Ishikawa (cell line): Measurements from ENCODE around the gene BMI1.

ENCODE experiments used
- MAX ChIP-seq: IDR thresholded peaks from 2 replicates; pipeline ENCODE4 v1.6.1; 2012
- RAD21 ChIP-seq: IDR thresholded peaks from 2 replicates; pipeline ENCODE4 v1.6.1; 2012; ENCODE audit warnings: low read depth
- TAF1 ChIP-seq: IDR thresholded peaks from 2 replicates; pipeline ENCODE4 v1.6.1; 2012; ENCODE audit warnings: low read depth, mild to moderate bottlenecking

- TF ChIP-seq RAD21 (no peak), MAX (no peak), TAF1 (no peak)
Measured at GRCh38 chr10:22324413-22324812, 3.5 kb downstream of the BMI1 start.
